Tibial artery (tissue), 4 donors: Measurements from ENCODE around the gene ANO6.
"Not testable (repeated sequence)": the region's sequence is repeated elsewhere in the genome, so short reads cannot be mapped to it uniquely, and the experiment has no call there.

ENCODE experiments used
- DNase-seq, 2 donors: peaks; one replicate each; pipeline ENCODE4 v3.0.0-alpha.2; 2019
- H3K27ac ChIP-seq, 2 donors: fragments of 200-600 bp; sonication (generic) in 1 of 2; 1 replicate in 1 of 2; 2 replicates in 1 of 2; pipeline ENCODE4 v1.5.1; 2018 to 2019; ENCODE audit warnings: mild to moderate bottlenecking in 1 of 2
- H3K27me3 ChIP-seq, 2 donors: fragments of 200-600 bp; sonication (generic) in 1 of 2; one replicate each; pipeline versions ENCODE4 v1.5.1 to v1.6.0; 2016 to 2019
- H3K36me3 ChIP-seq, 3 donors: fragments of 200-600 bp; sonication (generic) in 2 of 3; one replicate each; pipeline ENCODE4 v1.5.1; 2016 to 2019; ENCODE audit warnings: mild to moderate bottlenecking in 2 of 3
- H3K4me1 ChIP-seq, 4 donors: fragments of 200-600 bp; sonication (generic) in 2 of 4; 1 replicate in 3 of 4; 2 replicates in 1 of 4; pipeline ENCODE4 v1.5.1; 2016 to 2019
- H3K4me3 ChIP-seq, 2 donors: fragments of 200-600 bp; sonication (generic) in 1 of 2; 1 replicate in 1 of 2; 2 replicates in 1 of 2; pipeline ENCODE4 v1.5.1; 2018 to 2019; ENCODE audit warnings: mild to moderate bottlenecking in 2 of 2
- H3K9me3 ChIP-seq, 3 donors: fragments of 200-600 bp; sonication (generic) in 1 of 3; one replicate each; pipeline ENCODE4 v1.5.1; 2016 to 2019
- intact Hi-C: fragments of 100-400 bp; cut with DNase I; formaldehyde crosslinking; loops from one replicate; pipeline ENCODE4 v1.15.0; 2023; ENCODE audit warnings: low total_unique reads
- TF ChIP-seq, protein P1 (sequence below), 2 experiments: fragments of 200-600 bp in 1 of 2; fragments of 450-650 bp in 1 of 2; IDR thresholded peaks; one replicate each; pipeline ENCODE4 v1.5.1; 2017 to 2019; ENCODE audit warnings: antibody characterized with exemption in 2 of 2, mild to moderate bottlenecking in 1 of 2, moderate library complexity in 1 of 2

The ANO6 gene

GRCh38 chr12:45215419-45216229 lies at the start of gene ANO6:
Gene ANO6 (plus strand): TSS chr12:45216095. CDS start chr12:45216322, 227 bp downstream.
- Histone ChIP-seq H3K4me3 (peak within 1 kb of the TSS; percentile 73 to 91), H3K9me3 (no peaks in the 10 kb centered on the region), H3K4me1 (peaks cover 0 to 28% (median 16%) of the 10 kb centered on the region in 4 donors), H3K36me3 (no peaks in the 10 kb centered on the region), H3K27ac (peak within 1 kb of the TSS; percentile 92 to 97), H3K27me3 (no peaks in the 10 kb centered on the region)
- DNase-seq: peak; percentile 89 to 93
- TF ChIP-seq, protein P1, sequence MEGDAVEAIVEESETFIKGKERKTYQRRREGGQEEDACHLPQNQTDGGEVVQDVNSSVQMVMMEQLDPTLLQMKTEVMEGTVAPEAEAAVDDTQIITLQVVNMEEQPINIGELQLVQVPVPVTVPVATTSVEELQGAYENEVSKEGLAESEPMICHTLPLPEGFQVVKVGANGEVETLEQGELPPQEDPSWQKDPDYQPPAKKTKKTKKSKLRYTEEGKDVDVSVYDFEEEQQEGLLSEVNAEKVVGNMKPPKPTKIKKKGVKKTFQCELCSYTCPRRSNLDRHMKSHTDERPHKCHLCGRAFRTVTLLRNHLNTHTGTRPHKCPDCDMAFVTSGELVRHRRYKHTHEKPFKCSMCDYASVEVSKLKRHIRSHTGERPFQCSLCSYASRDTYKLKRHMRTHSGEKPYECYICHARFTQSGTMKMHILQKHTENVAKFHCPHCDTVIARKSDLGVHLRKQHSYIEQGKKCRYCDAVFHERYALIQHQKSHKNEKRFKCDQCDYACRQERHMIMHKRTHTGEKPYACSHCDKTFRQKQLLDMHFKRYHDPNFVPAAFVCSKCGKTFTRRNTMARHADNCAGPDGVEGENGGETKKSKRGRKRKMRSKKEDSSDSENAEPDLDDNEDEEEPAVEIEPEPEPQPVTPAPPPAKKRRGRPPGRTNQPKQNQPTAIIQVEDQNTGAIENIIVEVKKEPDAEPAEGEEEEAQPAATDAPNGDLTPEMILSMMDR (IDR thresholded peaks at IDR 0.05): peak in 1 of 2 experiments; percentile 2
- intact Hi-C loops: loop anchor here (10.0 kb wide), 1 partner anchor 169 kb away; no protein-coding TSS in a partner anchor

GRCh38 chr12:45168976-45169375 lies 46.9 kb upstream of the ANO6 start:
- Histone ChIP-seq H3K4me3 (no peak overlapping the region), H3K27ac (no peak overlapping the region), H3K9me3 (no peaks in the 10 kb centered on the region), H3K27me3 (no peaks in the 10 kb centered on the region), H3K4me1 (peaks cover 0 to 15% (median 3%) of the 10 kb centered on the region in 4 donors), H3K36me3 (no peaks in the 10 kb centered on the region)
- intact Hi-C loops: no loop called here
- DNase-seq: no peak
- TF ChIP-seq, protein P1 (IDR thresholded peaks at IDR 0.05): no peak

DNA sequence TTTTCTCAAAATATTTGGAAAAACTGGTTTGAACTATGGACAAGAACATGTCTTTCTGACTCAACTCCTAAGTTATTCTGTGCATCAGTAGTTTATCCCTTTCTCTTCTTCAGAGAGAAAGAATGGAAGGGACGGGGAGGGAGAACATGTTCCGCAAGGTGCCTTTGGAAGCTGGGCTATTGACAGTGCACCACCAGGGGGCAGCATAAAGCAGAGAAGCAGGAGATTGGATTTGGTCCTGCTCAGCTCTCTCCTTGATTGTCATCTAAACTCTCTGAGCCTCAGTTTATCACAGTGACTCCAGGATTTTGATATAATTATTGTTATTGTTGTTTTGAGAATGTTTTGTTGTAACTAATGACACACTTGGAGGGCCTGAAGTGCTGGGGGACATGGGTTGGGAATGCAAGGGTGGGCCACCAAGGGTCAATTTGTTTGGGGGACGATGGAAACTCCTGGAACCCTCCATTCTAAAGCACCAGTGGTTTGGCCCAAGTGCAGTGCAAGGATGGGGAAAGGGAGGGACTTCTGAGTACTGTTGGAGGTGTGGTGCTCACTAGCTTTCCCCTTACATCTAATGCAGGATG lies 45.3 kb upstream of the ANO6 start:
- H3K9me3 ChIP-seq: no peaks in the 10 kb centered on the region
- H3K36me3 ChIP-seq: peaks cover 0 to 13% (median 4%) of the 10 kb centered on the region in 3 donors
- H3K27me3 ChIP-seq: no peaks in the 10 kb centered on the region
- TF ChIP-seq, protein P1 (IDR thresholded peaks at IDR 0.05): peak; percentile 79 to 83
- no peak overlapping the region for H3K4me3 ChIP-seq
- H3K27ac ChIP-seq: no peak overlapping the region
- DNase-seq: peak; percentile 71 to 80
- intact Hi-C loops: no loop called here
- H3K4me1 ChIP-seq: peaks cover 0 to 9% (median 3%) of the 10 kb centered on the region in 4 donors

DNA sequence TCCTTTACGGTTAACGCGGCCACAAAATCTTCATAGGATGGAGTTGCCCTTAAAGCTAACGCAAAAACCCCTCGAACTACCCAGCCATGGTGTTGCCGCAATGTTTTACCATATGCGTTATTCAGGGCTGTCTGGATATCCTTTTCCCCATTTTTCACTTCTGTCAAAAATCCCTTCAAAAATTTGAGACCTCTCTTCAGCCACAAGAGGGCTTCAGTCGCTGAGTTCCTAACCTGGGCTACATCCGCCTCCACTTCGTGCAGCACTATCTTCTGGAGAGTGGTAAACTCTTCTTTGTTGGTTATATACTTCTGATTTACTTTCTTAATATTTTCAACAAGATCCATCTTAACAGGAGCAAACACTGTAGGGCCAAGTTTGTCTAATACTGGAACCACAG lies 42.6 kb upstream of the ANO6 start:
- H3K4me1 ChIP-seq, H3K27me3 ChIP-seq, intact Hi-C loops, H3K4me3 ChIP-seq, DNase-seq, H3K27ac ChIP-seq: not testable (repeated sequence)
- Histone ChIP-seq H3K36me3 (peaks cover under 1 to 20% (median 16%) of the 10 kb centered on the region in 3 donors), H3K9me3 (peaks cover 3 to 14% (median 9%) of the 10 kb centered on the region in 3 donors)

GRCh38 chr12:45174595-45174994 lies 41.3 kb upstream of the ANO6 start:
- DNase-seq: no peak
- peaks cover 13 to 20% (median 16%) of the 10 kb centered on the region in 3 donors for H3K36me3 ChIP-seq
- TF ChIP-seq, protein P1 (IDR thresholded peaks at IDR 0.05): no peak
- H3K27me3 ChIP-seq: no peaks in the 10 kb centered on the region
- no peak overlapping the region for H3K27ac ChIP-seq
- no peaks in the 10 kb centered on the region for H3K4me1 ChIP-seq
- intact Hi-C loops: no loop called here
- no peak overlapping the region for H3K4me3 ChIP-seq
- H3K9me3 ChIP-seq: peaks cover 3 to 27% (median 15%) of the 10 kb centered on the region in 3 donors

GRCh38 chr12:45178771-45179170 lies 37.1 kb upstream of the ANO6 start:
- H3K36me3 ChIP-seq: peaks cover 16 to 20% (median 16%) of the 10 kb centered on the region in 3 donors
- no peak for DNase-seq
- peaks cover 0 to 4% (median 0%) of the 10 kb centered on the region in 4 donors for H3K4me1 ChIP-seq
- H3K27me3 ChIP-seq: no peaks in the 10 kb centered on the region
- TF ChIP-seq, protein P1 (IDR thresholded peaks at IDR 0.05): no peak
- H3K27ac ChIP-seq: no peak overlapping the region
- intact Hi-C loops: no loop called here
- peaks cover 3 to 27% (median 15%) of the 10 kb centered on the region in 3 donors for H3K9me3 ChIP-seq
- H3K4me3 ChIP-seq: no peak overlapping the region
